OCI-LY7 (cell line): ENCODE data around the gene AUTS2. TPM values are rescaled to one million over a fixed set of nuclear protein-coding genes. Genes with fewer than 3 reads are reported as not detected.

ENCODE experiments used
- BruUV-seq: library from RNA; stranded (reverse); fragments of 400-500 nt; replicated peaks from 2 replicates; lab custom pipeline; 2021; lab: Mats Ljungman, UMichigan
- CTCF ChIA-PET: fragments of 300-600 bp; sonication (Branson Sonifier 250); formaldehyde crosslinking; loops from one replicate; lab custom pipeline; 2022; ENCODE audit warnings: antibody characterized with exemption; ENCODE audit not compliant: unreplicated experiment; lab: Charles Lee
- POLR2A ChIA-PET: fragments of 300-600 bp; sonication (Branson Sonifier 250); formaldehyde crosslinking; loops from one replicate; lab custom pipeline; 2022; ENCODE audit warnings: antibody characterized with exemption; lab: Charles Lee
- DNase-seq: peaks from one replicate; pipeline ENCODE4 v3.0.0-alpha.2; 2015; ENCODE audit warnings: low spot score
- H2AFZ ChIP-seq: fragments of 200-600 bp; sonication (generic), shearing (Covaris generic); 2 replicates; pipeline ENCODE4 v1.6.1; 2014; ENCODE audit warnings: mild to moderate bottlenecking, antibody characterized with exemption, low read length, moderate library complexity
- H3K27ac ChIP-seq: fragments of 200-600 bp; sonication (generic); 2 replicates; pipeline ENCODE4 v1.5.1; 2014; ENCODE audit warnings: mixed run types, low read depth, mild to moderate bottlenecking, moderate library complexity, low read length, inconsistent platforms; ENCODE audit not compliant: poor library complexity, severe bottlenecking
- H3K36me3 ChIP-seq: fragments of 200-600 bp; sonication (generic); 2 replicates; pipeline ENCODE4 v1.6.1; 2014; ENCODE audit warnings: mild to moderate bottlenecking, antibody characterized with exemption, low read length, moderate library complexity, mixed read lengths; ENCODE audit not compliant: insufficient read depth
- H3K4me1 ChIP-seq: fragments of 200-600 bp; sonication (generic); 2 replicates; pipeline ENCODE4 v1.5.1; 2014; ENCODE audit warnings: mild to moderate bottlenecking, low read length; ENCODE audit not compliant: insufficient read depth, poor library complexity, severe bottlenecking
- H3K4me2 ChIP-seq: fragments of 200-600 bp; sonication (generic); 2 replicates; pipeline ENCODE4 v1.6.1; 2014; ENCODE audit warnings: mild to moderate bottlenecking, low read length
- H3K4me3 ChIP-seq: fragments of 200-600 bp; sonication (generic); 2 replicates; pipeline ENCODE4 v1.5.1; 2014; ENCODE audit warnings: mild to moderate bottlenecking, low read depth, low read length; ENCODE audit not compliant: poor library complexity, severe bottlenecking
- H3K79me2 ChIP-seq: fragments of 200-600 bp; sonication (generic); 2 replicates; pipeline ENCODE4 v1.6.1; 2016; ENCODE audit warnings: low read depth, mild to moderate bottlenecking, low read length, moderate library complexity, mixed read lengths; ENCODE audit not compliant: insufficient read depth
- H3K9me2 ChIP-seq: fragments of 200-600 bp; sonication (generic); 2 replicates; pipeline ENCODE4 v1.6.1; 2016; ENCODE audit warnings: mild to moderate bottlenecking, low read length, mixed read lengths; ENCODE audit not compliant: insufficient read depth
- H3K9me3 ChIP-seq: fragments of 200-600 bp; sonication (generic); 2 replicates; pipeline ENCODE4 v1.6.1; 2014; ENCODE audit warnings: mild to moderate bottlenecking, mixed run types, low read length, mixed read lengths
- H4K20me1 ChIP-seq: fragments of 200-600 bp; sonication (generic); 2 replicates; pipeline ENCODE4 v1.6.1; 2014; ENCODE audit warnings: mild to moderate bottlenecking, antibody characterized with exemption, low read length, moderate library complexity, mixed read lengths; ENCODE audit not compliant: insufficient read depth
- CTCF ChIP-seq: fragments of 200-600 bp; sonication (generic); conservative IDR thresholded peaks from 2 replicates; pipeline ENCODE4 v1.5.1; 2014; ENCODE audit warnings: mild to moderate bottlenecking, antibody characterized with exemption, low read length, moderate library complexity, mixed read lengths
- EZH2phosphoT487 ChIP-seq: fragments of 200-600 bp; sonication (generic); IDR thresholded peaks from 2 replicates; pipeline ENCODE4 v1.6.1; 2018; ENCODE audit warnings: low read depth, borderline replicate concordance, mild to moderate bottlenecking, mixed run types, antibody characterized with exemption, low read length, moderate library complexity, mixed read lengths
- intact Hi-C: fragments of 100-400 bp; cut with micrococcal nuclease; formaldehyde crosslinking; loops from one replicate; pipeline ENCODE4 v1.10.0; 2022; ENCODE audit not compliant: unreplicated experiment
- total RNA-seq, 2 experiments: library from RNA; depleted of rRNA in 1 of 2; stranded (reverse); fragments of >200 nt in 1 of 2; shearing (Covaris generic) in 1 of 2; gene quantifications; 2 replicates each; pipeline ENCODE4 v1.2.3, GENCODE V29; 2014 to 2022

Gene AUTS2
- total RNA-seq, 2 experiments from 2014 or later, result 37.9 to 78.5 TPM

- no peaks in the 10 kb centered on the region for H3K9me2 ChIP-seq
- no peak for DNase-seq
- POLR2A ChIA-PET, result no interaction called here
- H3K4me3 ChIP-seq, result no peak overlapping the region
- peaks cover 60% of the 10 kb centered on the region for H3K4me1 ChIP-seq
- peaks cover 37% of the 10 kb centered on the region; the same call in 1 of the 2 replicates for H4K20me1 ChIP-seq
- no TSS peak for BruUV-seq
- peaks cover under 1% of the 10 kb centered on the region; the same call in 1 of the 2 replicates for H3K36me3 ChIP-seq
- peak overlapping the region; percentile 14 for H3K4me2 ChIP-seq
- H3K9me3 ChIP-seq, result no peaks in the 10 kb centered on the region
- H3K79me2 ChIP-seq, result peaks cover 61% of the 10 kb centered on the region; the same call in 1 of the 2 replicates
- CTCF ChIA-PET, result no interaction called here
- intact Hi-C loops, result no loop called here
- TF ChIP-seq EZH2phosphoT487 (no peak), CTCF (no peak)
- no peak overlapping the region for H2AFZ ChIP-seq
- no peak overlapping the region for H3K27ac ChIP-seq
These were observed 133.9 kb downstream of the AUTS2 start for GRCh38 chr7:69732203-69732602.

- Histone ChIP-seq H2AFZ (no peak overlapping the region), H3K27ac (no peak overlapping the region), H3K9me2 (no peaks in the 10 kb centered on the region), H3K9me3 (no peaks in the 10 kb centered on the region), H3K4me3 (no peak overlapping the region), H3K36me3 (no peaks in the 10 kb centered on the region), H3K4me2 (no peak overlapping the region), H3K4me1 (peaks cover 69% of the 10 kb centered on the region), H4K20me1 (peaks cover 58% of the 10 kb centered on the region), H3K79me2 (peaks cover 68% of the 10 kb centered on the region; the same call in 1 of the 2 replicates)
- POLR2A ChIA-PET, result no interaction called here
- TF ChIP-seq EZH2phosphoT487, result no peak
- TF ChIP-seq CTCF, result no peak
- no peak for DNase-seq
- intact Hi-C loops, result no loop called here
- CTCF ChIA-PET, result interaction anchor here (0.6 kb wide), 2 partner anchors 19 to 130 kb away, joined by 3 to 5 read pairs; no protein-coding TSS in a partner anchor
- BruUV-seq, result no TSS peak
These were observed 137.3 kb downstream of the AUTS2 start for GRCh38 chr7:69735582-69735981.

GRCh38 chr7:69736126-69736810 is 138.0 kb downstream of the AUTS2 start:
- ChIA-PET POLR2A (no interaction called here), CTCF (interaction anchor here (0.6 kb wide), 1 partner anchor 18 kb away, joined by 3 read pairs; no protein-coding TSS in a partner anchor)
- intact Hi-C loops, result no loop called here
- Histone ChIP-seq H3K9me3 (no peaks in the 10 kb centered on the region), H3K79me2 (peaks cover 69% of the 10 kb centered on the region; the same call in 1 of the 2 replicates), H3K4me2 (no peak overlapping the region), H3K4me1 (peaks cover 67% of the 10 kb centered on the region), H3K27ac (no peak overlapping the region), H4K20me1 (peaks cover 54% of the 10 kb centered on the region), H3K4me3 (no peak overlapping the region), H3K36me3 (no peaks in the 10 kb centered on the region), H3K9me2 (no peaks in the 10 kb centered on the region), H2AFZ (no peak overlapping the region)
- TF ChIP-seq CTCF, result no peak
- BruUV-seq, result no TSS peak
- DNase-seq, result no peak
